ENCODE measurements around the gene ALDH16A1. TPM values are rescaled to one million over a fixed set of nuclear protein-coding genes. Genes with fewer than 3 reads are reported as not detected.

The ALDH16A1 gene
- total and polyA plus RNA-seq, 2 donors (not counting 1 experiment from before 2014, with no cell fraction given) = 2.4 to 24.9 TPM

DNA sequence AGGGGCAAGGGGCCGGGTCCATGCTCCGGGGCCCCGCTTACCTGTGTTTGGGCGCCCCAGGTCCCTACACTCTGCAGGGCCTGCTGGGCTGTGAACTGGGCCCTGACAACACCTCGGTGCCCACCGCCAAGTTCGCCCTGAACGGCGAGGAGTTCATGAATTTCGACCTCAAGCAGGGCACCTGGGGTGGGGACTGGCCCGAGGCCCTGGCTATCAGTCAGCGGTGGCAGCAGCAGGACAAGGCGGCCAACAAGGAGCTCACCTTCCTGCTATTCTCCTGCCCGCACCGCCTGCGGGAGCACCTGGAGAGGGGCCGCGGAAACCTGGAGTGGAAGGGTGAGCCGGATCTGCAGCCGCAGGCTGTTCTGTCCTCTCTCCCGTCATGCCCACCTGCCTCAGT, 61.1 kb downstream of the ALDH16A1 start:
- H3K27ac ChIP-seq (ENCODE audit: insufficient read depth, low read length) = no peak overlapping the region
- no peak overlapping the region for H3K9ac ChIP-seq (ENCODE audit: insufficient read depth, low read length)
- H2AFZ ChIP-seq (ENCODE audit: low read length) = no peak overlapping the region
- no peak overlapping the region for H3K4me2 ChIP-seq (ENCODE audit: extremely low read depth, insufficient read depth, low read length)
- TF ChIP-seq, protein P1, sequence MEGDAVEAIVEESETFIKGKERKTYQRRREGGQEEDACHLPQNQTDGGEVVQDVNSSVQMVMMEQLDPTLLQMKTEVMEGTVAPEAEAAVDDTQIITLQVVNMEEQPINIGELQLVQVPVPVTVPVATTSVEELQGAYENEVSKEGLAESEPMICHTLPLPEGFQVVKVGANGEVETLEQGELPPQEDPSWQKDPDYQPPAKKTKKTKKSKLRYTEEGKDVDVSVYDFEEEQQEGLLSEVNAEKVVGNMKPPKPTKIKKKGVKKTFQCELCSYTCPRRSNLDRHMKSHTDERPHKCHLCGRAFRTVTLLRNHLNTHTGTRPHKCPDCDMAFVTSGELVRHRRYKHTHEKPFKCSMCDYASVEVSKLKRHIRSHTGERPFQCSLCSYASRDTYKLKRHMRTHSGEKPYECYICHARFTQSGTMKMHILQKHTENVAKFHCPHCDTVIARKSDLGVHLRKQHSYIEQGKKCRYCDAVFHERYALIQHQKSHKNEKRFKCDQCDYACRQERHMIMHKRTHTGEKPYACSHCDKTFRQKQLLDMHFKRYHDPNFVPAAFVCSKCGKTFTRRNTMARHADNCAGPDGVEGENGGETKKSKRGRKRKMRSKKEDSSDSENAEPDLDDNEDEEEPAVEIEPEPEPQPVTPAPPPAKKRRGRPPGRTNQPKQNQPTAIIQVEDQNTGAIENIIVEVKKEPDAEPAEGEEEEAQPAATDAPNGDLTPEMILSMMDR (conservative IDR thresholded peaks at IDR 0.05 in 1 of 2, IDR thresholded peaks at IDR 0.05 in 1 of 2; ENCODE audit: low read depth in 1 of 2, low read length in 2 of 2) = no peak
- TF ChIP-seq EZH2 (IDR thresholded peaks at IDR 0.05; ENCODE audit: low read length, missing control alignments) = no peak
- H3K9me3 ChIP-seq (ENCODE audit: control insufficient read depth, insufficient read depth, low read depth, low read length) = no peaks in the 10 kb centered on the region
- H3K4me3 ChIP-seq (replicated peaks in 1 of 4; ENCODE audit: control extremely low read depth in 1 of 4, insufficient read depth in 1 of 4, low read depth in 3 of 4, low read length in 4 of 4) = no peak overlapping the region
- no peak for DNase-seq (ENCODE audit: low read depth in 2 of 2)
- H3K79me2 ChIP-seq (ENCODE audit: control insufficient read depth, insufficient read depth, low read length) = no peaks in the 10 kb centered on the region
- H3K4me1 ChIP-seq (ENCODE audit: control insufficient read depth, extremely low read depth, insufficient read depth, low read length) = peaks cover 5% of the 10 kb centered on the region
- H3K27me3 ChIP-seq (ENCODE audit: control insufficient read depth, insufficient read depth, low read length) = no peaks in the 10 kb centered on the region
- no peaks in the 10 kb centered on the region for H3K36me3 ChIP-seq (ENCODE audit: control insufficient read depth, insufficient read depth, low read length)
- no peaks in the 10 kb centered on the region for H4K20me1 ChIP-seq (ENCODE audit: control insufficient read depth, extremely low read depth, insufficient read depth, low read length)

DNA sequence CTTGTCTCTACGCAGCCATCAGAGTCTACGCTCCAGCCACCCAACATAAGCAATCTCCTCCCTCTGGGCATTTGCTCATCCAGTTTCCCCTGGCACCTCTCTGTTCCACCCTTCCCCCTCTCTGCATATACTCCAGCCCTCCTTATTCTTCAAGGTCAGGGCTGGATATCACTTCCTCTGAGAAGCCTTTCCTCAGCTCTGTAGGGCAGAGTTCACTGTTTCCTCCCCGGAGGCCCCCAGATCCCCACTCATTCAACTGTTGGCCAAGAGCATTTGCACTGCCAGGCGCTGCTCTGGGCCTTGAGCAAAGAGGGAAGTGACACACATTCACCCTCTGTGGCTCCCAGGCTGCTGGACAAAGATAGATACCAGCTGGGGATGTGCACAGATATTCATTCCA, 62.7 kb downstream of the ALDH16A1 start:
- H3K79me2 ChIP-seq (ENCODE audit: control insufficient read depth, insufficient read depth, low read length) = no peaks in the 10 kb centered on the region
- no peak overlapping the region for H3K4me2 ChIP-seq (ENCODE audit: extremely low read depth, insufficient read depth, low read length)
- H2AFZ ChIP-seq (ENCODE audit: low read length) = no peak overlapping the region
- peak in 1 of 2 donors; percentile 41 for DNase-seq (ENCODE audit: low read depth in 2 of 2)
- H3K36me3 ChIP-seq (ENCODE audit: control insufficient read depth, insufficient read depth, low read length) = no peaks in the 10 kb centered on the region
- TF ChIP-seq EZH2 (IDR thresholded peaks at IDR 0.05; ENCODE audit: low read length, missing control alignments) = no peak
- TF ChIP-seq, protein P1 (conservative IDR thresholded peaks at IDR 0.05 in 1 of 2, IDR thresholded peaks at IDR 0.05 in 1 of 2; ENCODE audit: low read depth in 1 of 2, low read length in 2 of 2) = no peak
- H3K4me1 ChIP-seq (ENCODE audit: control insufficient read depth, extremely low read depth, insufficient read depth, low read length) = peaks cover 5% of the 10 kb centered on the region
- H3K27me3 ChIP-seq (ENCODE audit: control insufficient read depth, insufficient read depth, low read length) = no peaks in the 10 kb centered on the region
- no peak overlapping the region for H3K9ac ChIP-seq (ENCODE audit: insufficient read depth, low read length)
- H3K27ac ChIP-seq (ENCODE audit: insufficient read depth, low read length) = no peak overlapping the region
- no peaks in the 10 kb centered on the region for H3K9me3 ChIP-seq (ENCODE audit: control insufficient read depth, insufficient read depth, low read depth, low read length)
- no peak overlapping the region for H3K4me3 ChIP-seq (replicated peaks in 1 of 4; ENCODE audit: control extremely low read depth in 1 of 4, insufficient read depth in 1 of 4, low read depth in 3 of 4, low read length in 4 of 4)
- H4K20me1 ChIP-seq (ENCODE audit: control insufficient read depth, extremely low read depth, insufficient read depth, low read length) = no peaks in the 10 kb centered on the region

DNA sequence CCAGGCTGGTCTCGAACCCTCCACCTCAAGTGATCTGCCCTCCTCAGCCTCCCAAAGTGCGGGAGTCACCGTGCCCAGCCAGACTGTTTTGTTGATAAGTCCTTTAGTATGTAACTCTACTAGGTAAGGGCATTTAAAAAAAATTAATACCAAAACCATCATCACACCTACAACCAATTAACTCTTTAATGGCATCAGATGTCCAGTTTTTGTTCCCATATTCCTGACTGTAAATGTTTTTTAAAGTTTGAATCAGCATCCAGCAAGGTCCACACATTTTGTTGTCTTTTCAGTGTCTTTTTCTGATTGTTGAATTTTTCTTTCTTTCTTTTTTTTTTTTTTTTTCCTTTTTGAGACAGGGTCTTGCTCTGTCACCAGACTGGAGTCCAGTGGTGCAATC, 65.0 kb downstream of the ALDH16A1 start:
- no peak for DNase-seq (ENCODE audit: low read depth in 2 of 2)
- Histone ChIP-seq H3K27me3 (ENCODE audit: control insufficient read depth, insufficient read depth, low read length) (no peaks in the 10 kb centered on the region), H3K36me3 (ENCODE audit: control insufficient read depth, insufficient read depth, low read length) (no peaks in the 10 kb centered on the region), H4K20me1 (ENCODE audit: control insufficient read depth, extremely low read depth, insufficient read depth, low read length) (no peaks in the 10 kb centered on the region), H3K4me2 (ENCODE audit: extremely low read depth, insufficient read depth, low read length) (no peak overlapping the region), H3K79me2 (ENCODE audit: control insufficient read depth, insufficient read depth, low read length) (no peaks in the 10 kb centered on the region), H3K9me3 (ENCODE audit: control insufficient read depth, insufficient read depth, low read depth, low read length) (no peaks in the 10 kb centered on the region), H3K9ac (ENCODE audit: insufficient read depth, low read length) (no peak overlapping the region), H3K4me3 (replicated peaks in 1 of 4; ENCODE audit: control extremely low read depth in 1 of 4, insufficient read depth in 1 of 4, low read depth in 3 of 4, low read length in 4 of 4) (no peak overlapping the region), H3K4me1 (ENCODE audit: control insufficient read depth, extremely low read depth, insufficient read depth, low read length) (no peaks in the 10 kb centered on the region), H3K27ac (ENCODE audit: insufficient read depth, low read length) (no peak overlapping the region), H2AFZ (ENCODE audit: low read length) (no peak overlapping the region)
- TF ChIP-seq EZH2 (IDR thresholded peaks at IDR 0.05; ENCODE audit: low read length, missing control alignments) = no peak
- TF ChIP-seq, protein P1 (conservative IDR thresholded peaks at IDR 0.05 in 1 of 2, IDR thresholded peaks at IDR 0.05 in 1 of 2; ENCODE audit: low read depth in 1 of 2, low read length in 2 of 2) = no peak

Other genes with a start within 250 kb of the ALDH16A1 start
- under 0.01 TPM in 2 replicates for gene SLC6A16, start 128.0 kb upstream of the ALDH16A1 start, total RNA-seq
- gene SLC6A16, start 128.0 kb upstream of the ALDH16A1 start, polyA plus RNA-seq = 0.08 and 0.62 TPM in 2 replicates
- not detected in 2 replicates for gene CD37, start 117.8 kb upstream of the ALDH16A1 start, total RNA-seq
- gene CD37, start 117.8 kb upstream of the ALDH16A1 start, polyA plus RNA-seq = not detected in 2 replicates
- 19.2 and 24.1 TPM in 2 replicates for gene TEAD2, start 90.8 kb upstream of the ALDH16A1 start, total RNA-seq
- gene TEAD2, start 90.8 kb upstream of the ALDH16A1 start, polyA plus RNA-seq = 22.0 and 22.7 TPM in 2 replicates
- gene DKKL1, start 89.3 kb upstream of the ALDH16A1 start, total RNA-seq = 0.26 TPM in 1 of 2 replicates, not detected in the other
- 0.15 and 0.19 TPM in 2 replicates for gene DKKL1, start 89.3 kb upstream of the ALDH16A1 start, polyA plus RNA-seq
- not detected in 2 replicates for gene KASH5, start 65.0 kb upstream of the ALDH16A1 start, total RNA-seq
- gene KASH5, start 65.0 kb upstream of the ALDH16A1 start, polyA plus RNA-seq = not detected in 2 replicates
- not detected in 2 replicates for gene PTH2, start 29.8 kb upstream of the ALDH16A1 start, total RNA-seq
- not detected in 2 replicates for gene PTH2, start 29.8 kb upstream of the ALDH16A1 start, polyA plus RNA-seq
- gene GFY, start 27.8 kb upstream of the ALDH16A1 start, total RNA-seq = not detected in 2 replicates
- not detected in 2 replicates for gene GFY, start 27.8 kb upstream of the ALDH16A1 start, polyA plus RNA-seq
- 0.33 TPM in 1 of 2 replicates, not detected in the other for gene SLC17A7, start 11.7 kb upstream of the ALDH16A1 start, total RNA-seq
- 0.06 and 0.08 TPM in 2 replicates for gene SLC17A7, start 11.7 kb upstream of the ALDH16A1 start, polyA plus RNA-seq
- gene PIH1D1, start 1.4 kb upstream of the ALDH16A1 start, total RNA-seq = 94.5 and 110 TPM in 2 replicates
- 42.5 and 53.8 TPM in 2 replicates for gene PIH1D1, start 1.4 kb upstream of the ALDH16A1 start, polyA plus RNA-seq
- gene FLT3LG, start 21.0 kb downstream of the ALDH16A1 start, total RNA-seq = 3.3 and 4.5 TPM in 2 replicates
- 4.3 and 4.4 TPM in 2 replicates for gene FLT3LG, start 21.0 kb downstream of the ALDH16A1 start, polyA plus RNA-seq
- gene RPL13A, start 34.4 kb downstream of the ALDH16A1 start, total RNA-seq = 3,385 and 5,250 TPM in 2 replicates
- 1,345 and 1,418 TPM in 2 replicates for gene RPL13A, start 34.4 kb downstream of the ALDH16A1 start, polyA plus RNA-seq
- gene RPS11, start 43.2 kb downstream of the ALDH16A1 start, total RNA-seq = 2,501 and 4,026 TPM in 2 replicates
- 3,448 and 3,634 TPM in 2 replicates for gene RPS11, start 43.2 kb downstream of the ALDH16A1 start, polyA plus RNA-seq
- 59.0 and 90.1 TPM in 2 replicates for gene FCGRT, start 59.4 kb downstream of the ALDH16A1 start, total RNA-seq
- 30.9 and 31.4 TPM in 2 replicates for gene FCGRT, start 59.4 kb downstream of the ALDH16A1 start, polyA plus RNA-seq
- gene RCN3, start 74.8 kb downstream of the ALDH16A1 start, total RNA-seq = 87.8 and 162 TPM in 2 replicates
- gene RCN3, start 74.8 kb downstream of the ALDH16A1 start, polyA plus RNA-seq = 18.8 and 19.8 TPM in 2 replicates
- 67.9 and 72.9 TPM in 2 replicates for gene NOSIP, start 127.3 kb downstream of the ALDH16A1 start, total RNA-seq
- 41.2 and 53.5 TPM in 2 replicates for gene NOSIP, start 127.3 kb downstream of the ALDH16A1 start, polyA plus RNA-seq
- gene PRRG2, start 128.1 kb downstream of the ALDH16A1 start, total RNA-seq = 0.17 and 0.51 TPM in 2 replicates
- gene PRRG2, start 128.1 kb downstream of the ALDH16A1 start, polyA plus RNA-seq = 0.11 TPM in 1 of 2 replicates, not detected in the other
- gene PRR12, start 138.0 kb downstream of the ALDH16A1 start, total RNA-seq = 1.0 and 2.1 TPM in 2 replicates
- 0.40 and 0.69 TPM in 2 replicates for gene PRR12, start 138.0 kb downstream of the ALDH16A1 start, polyA plus RNA-seq
- gene RRAS, start 186.9 kb downstream of the ALDH16A1 start, total RNA-seq = 34.2 and 60.1 TPM in 2 replicates
- gene RRAS, start 186.9 kb downstream of the ALDH16A1 start, polyA plus RNA-seq = 92.6 and 129 TPM in 2 replicates
- 7.4 and 11.9 TPM in 2 replicates for gene SCAF1, start 189.0 kb downstream of the ALDH16A1 start, total RNA-seq
- 8.7 and 15.5 TPM in 2 replicates for gene SCAF1, start 189.0 kb downstream of the ALDH16A1 start, polyA plus RNA-seq
- gene IRF3, start 212.6 kb downstream of the ALDH16A1 start, total RNA-seq = 55.2 and 61.1 TPM in 2 replicates
- gene IRF3, start 212.6 kb downstream of the ALDH16A1 start, polyA plus RNA-seq = 22.0 TPM in 2 replicates
- 2.6 and 4.8 TPM in 2 replicates for gene BCL2L12, start 212.7 kb downstream of the ALDH16A1 start, total RNA-seq
- gene BCL2L12, start 212.7 kb downstream of the ALDH16A1 start, polyA plus RNA-seq = 5.0 and 9.8 TPM in 2 replicates
- gene PRMT1, start 224.0 kb downstream of the ALDH16A1 start, total RNA-seq = 261 and 298 TPM in 2 replicates
- 184 and 288 TPM in 2 replicates for gene PRMT1, start 224.0 kb downstream of the ALDH16A1 start, polyA plus RNA-seq
- 0.26 and 0.33 TPM in 2 replicates for gene ADM5, start 236.4 kb downstream of the ALDH16A1 start, total RNA-seq
- gene ADM5, start 236.4 kb downstream of the ALDH16A1 start, polyA plus RNA-seq = 0.06 and 0.15 TPM in 2 replicates
- gene CPT1C, start 237.9 kb downstream of the ALDH16A1 start, total RNA-seq = 18.0 and 31.2 TPM in 2 replicates
- gene CPT1C, start 237.9 kb downstream of the ALDH16A1 start, polyA plus RNA-seq = 20.0 and 24.0 TPM in 2 replicates